HG03108 (cell line): ENCODE measurements around the gene KANTR.

Experiments
- ATAC-seq: cut with Tn5 transposase; IDR thresholded peaks from one replicate; pipeline ENCODE4 v1.9.1; 2021; ENCODE audit warnings: moderate library complexity; ENCODE audit not compliant: unreplicated experiment

KANTR gene, protein sequence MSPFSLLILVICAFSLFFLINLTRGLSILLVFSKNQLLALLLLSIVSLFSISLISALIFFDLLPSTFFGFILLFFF

DNA sequence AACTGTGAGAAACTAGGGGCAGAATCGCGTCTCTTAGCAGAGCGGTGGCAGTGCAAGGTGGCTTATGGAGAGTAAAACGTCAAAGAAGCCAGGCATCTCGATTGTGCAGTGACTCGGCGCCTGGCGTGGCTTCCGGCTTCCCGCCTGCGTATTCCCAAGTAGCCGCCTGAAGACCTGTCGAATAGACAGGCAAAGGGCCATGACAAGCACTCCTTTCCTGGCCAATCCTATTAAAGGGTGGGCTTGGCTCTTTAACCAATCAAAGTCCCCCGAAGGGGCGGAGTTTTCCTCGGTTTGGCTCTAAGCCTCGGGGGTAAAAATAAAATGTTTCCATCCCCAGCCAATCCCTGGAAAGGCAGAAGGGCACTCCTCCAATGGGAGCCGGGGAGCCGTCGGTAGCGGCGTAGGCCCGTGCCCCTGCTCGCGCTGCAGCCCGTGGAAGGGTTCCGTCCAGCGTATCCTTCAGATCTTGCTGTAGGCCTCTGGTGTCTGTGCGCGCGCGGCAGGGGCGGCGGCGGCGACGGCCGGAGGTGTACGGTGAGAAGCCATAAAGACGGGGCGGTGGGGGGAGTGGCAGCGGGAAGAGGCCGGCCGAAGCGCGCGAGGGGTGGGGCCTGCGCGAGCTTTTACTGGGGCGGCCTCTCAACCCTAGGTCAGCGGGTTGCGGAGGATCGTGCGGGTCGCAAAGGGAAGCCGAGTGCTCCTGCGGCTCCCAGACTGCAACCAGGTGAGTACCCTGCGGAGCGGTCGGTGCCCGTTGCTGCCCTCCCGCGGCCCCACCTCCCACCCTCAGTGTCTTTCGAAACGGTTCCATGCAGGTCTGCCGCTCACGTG lies at the start of gene KANTR:
Gene KANTR (plus strand): TSS at position 395 of the 834 bp plus-strand sequence. CDS start 30,131 bp downstream, outside the sequence.
- peak; percentile 75 for ATAC-seq

GRCh38 chrX:53044995-53045394 lies 48.9 kb upstream of the KANTR start:
- no peak for ATAC-seq

- no peak for ATAC-seq
Observed at GRCh38 chrX:53047228-53047627, 46.7 kb upstream of the KANTR start.

DNA sequence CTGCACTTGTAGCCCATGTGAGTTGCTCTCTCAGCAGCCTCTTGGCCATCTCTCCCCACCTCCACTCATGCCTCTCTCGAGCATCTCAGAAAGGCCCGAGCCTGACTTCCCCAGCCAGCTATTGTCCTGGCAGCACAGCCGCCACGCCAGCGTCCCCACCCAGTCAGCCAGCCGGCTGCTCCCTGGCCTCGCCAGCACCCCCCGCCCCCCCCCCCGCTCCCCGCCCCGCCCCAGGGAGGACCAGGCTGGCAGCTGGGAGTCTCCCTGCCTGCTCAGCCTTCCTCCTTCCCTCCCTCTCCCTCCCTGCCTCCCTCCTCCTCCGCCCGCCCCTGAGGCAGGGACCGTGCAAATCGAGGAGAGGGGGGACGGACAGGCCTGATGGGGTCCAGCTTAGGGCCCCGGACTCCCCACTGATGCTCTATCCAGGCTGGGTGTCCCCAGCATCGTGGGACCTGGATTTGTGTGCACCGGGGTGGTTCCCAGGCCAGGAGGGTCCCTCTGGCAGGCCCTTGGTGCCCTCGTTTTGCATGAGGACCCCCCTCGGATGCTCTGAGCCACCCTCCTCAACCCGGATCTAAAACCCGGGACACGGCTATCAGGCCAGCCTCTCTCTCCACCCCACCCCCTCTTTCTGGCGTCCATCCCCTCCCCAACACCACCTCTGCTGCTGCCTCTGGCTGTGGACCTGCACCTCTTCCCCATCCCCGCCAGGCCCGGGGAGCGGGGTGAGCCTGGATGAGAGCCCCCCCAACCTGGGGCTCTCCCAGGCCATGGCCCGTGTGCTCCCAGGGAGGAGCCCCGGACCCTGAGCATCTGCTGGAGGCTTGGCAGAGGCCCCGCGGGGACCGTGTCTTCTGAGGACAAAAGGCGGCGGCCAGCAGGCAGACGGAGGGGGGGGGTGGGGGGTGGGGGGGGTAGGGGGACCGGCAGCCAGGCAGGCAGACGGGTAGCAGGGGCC lies 45.5 kb upstream of the KANTR start, which contains the start of gene GPR173:
Gene GPR173 (plus strand): TSS at position 621 of the 958 bp plus-strand sequence. CDS start 27,833 bp downstream, outside the sequence.
- no peak for ATAC-seq

GRCh38 chrX:53049127-53049517 lies 44.8 kb upstream of the KANTR start:
- no peak for ATAC-seq

- no peak for ATAC-seq
Observed at GRCh38 chrX:53050841-53051240, 43.1 kb upstream of the KANTR start.

DNA sequence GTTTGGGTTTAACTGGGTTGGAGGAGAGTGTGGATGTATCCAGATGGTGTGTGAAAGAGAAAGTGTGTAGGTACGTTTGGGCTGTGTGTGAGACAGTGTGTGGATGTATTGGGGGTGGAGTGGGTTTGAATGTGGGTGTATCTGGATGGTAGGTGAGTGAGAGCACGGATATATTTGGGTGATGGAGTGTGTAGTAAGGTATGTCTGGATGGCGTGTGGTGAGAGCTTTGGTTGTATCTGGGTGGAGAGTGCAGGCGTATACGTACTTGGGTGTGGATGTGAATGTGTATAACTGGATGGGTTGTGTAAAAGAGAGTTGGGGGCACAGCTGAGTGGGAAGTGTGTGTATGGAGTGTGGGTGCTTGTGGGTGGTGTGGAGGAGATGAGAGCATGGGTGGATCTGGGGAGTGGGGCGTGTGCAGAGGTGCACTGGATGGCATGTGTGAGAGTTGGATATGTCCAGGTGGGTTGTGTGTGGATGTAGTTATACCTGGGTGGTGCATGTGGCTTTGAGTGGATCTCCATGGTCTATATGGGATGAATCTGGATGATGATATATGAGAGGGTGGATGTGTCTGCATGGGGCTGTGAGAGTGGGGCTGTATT lies 38.6 kb upstream of the KANTR start:
- ATAC-seq: no peak

DNA sequence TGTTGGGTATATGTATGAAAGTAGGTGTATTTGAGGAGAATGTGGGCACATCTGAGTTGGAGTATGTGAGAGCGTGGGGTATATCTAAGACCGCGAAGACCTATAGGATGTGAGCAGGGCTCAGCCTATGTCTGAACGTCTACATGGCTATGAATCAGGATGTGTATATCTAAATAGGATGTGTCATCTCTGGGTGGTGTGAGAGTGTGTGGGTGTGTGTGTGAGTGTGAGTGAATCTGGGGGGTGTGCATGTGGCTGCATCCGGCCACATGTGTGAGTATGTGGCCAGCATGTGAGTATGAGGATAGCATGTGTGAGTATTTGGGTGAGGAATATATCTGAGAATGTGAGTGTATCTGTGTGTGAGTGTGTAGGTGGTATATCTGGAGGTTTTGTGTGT lies 37.6 kb upstream of the KANTR start:
- no peak for ATAC-seq

- ATAC-seq: no peak
Observed at GRCh38 chrX:53065104-53065503, 28.8 kb upstream of the KANTR start.

DNA sequence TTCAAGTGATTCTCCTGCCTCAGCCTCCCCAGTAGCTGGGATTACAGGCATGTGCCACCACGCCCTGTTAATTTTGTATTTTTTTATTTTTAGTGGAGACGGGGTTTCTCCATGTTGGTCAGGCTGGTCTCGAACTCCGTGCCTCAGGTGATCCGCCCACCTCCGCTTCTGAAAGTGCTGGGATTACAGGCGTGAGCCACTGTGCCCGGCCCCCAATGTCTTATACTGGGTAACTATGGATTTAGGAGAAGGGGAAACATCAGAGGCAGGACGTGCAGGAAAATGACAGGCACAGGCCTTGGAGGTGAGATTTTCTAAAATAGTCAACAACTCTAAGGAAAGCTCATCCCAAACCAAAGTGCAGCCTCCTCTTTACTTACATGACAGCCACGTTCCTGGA lies 22.9 kb upstream of the KANTR start:
- no peak for ATAC-seq

- peak; percentile 68 for ATAC-seq
Observed at GRCh38 chrX:53071604-53072417, 22.1 kb upstream of the KANTR start.

GRCh38 chrX:53072418-53073114 lies 21.4 kb upstream of the KANTR start:
- no peak for ATAC-seq

GRCh38 chrX:53073115-53073586 lies 20.8 kb upstream of the KANTR start:
- ATAC-seq: no peak

GRCh38 chrX:53075011-53075410 lies 18.9 kb upstream of the KANTR start:
- no peak for ATAC-seq

DNA sequence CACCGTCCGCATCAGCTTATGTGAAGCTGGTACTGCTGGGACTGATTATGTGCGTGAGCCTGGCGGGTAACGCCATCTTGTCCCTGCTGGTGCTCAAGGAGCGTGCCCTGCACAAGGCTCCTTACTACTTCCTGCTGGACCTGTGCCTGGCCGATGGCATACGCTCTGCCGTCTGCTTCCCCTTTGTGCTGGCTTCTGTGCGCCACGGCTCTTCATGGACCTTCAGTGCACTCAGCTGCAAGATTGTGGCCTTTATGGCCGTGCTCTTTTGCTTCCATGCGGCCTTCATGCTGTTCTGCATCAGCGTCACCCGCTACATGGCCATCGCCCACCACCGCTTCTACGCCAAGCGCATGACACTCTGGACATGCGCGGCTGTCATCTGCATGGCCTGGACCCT lies 17.3 kb upstream of the KANTR start:
- ATAC-seq: no peak

DNA sequence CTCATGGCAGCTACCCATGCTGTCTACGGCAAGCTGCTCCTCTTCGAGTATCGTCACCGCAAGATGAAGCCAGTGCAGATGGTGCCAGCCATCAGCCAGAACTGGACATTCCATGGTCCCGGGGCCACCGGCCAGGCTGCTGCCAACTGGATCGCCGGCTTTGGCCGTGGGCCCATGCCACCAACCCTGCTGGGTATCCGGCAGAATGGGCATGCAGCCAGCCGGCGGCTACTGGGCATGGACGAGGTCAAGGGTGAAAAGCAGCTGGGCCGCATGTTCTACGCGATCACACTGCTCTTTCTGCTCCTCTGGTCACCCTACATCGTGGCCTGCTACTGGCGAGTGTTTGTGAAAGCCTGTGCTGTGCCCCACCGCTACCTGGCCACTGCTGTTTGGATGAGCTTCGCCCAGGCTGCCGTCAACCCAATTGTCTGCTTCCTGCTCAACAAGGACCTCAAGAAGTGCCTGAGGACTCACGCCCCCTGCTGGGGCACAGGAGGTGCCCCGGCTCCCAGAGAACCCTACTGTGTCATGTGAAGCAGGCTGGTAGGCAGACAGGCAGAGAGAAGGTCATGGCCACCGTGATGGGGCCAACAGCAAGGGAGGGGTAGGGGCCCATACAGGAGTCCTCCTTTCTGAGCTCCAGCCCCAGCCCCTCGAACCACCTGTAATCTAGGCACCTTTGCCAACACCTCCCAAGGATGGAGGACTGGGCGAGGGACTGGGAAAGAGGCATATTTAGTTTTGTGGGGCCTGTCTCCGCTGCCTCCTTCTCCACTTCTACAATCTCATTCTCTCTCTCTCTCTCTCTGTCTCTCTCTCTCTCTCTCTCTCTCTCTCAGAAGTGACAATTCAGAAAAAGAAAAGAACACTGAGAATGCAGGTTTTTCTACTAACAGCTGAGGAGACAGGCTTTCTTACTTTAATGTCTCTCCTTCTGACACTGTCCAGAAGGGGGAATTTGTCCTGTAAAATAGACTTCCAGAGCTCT lies 16.4 kb upstream of the KANTR start:
- no peak for ATAC-seq

GRCh38 chrX:53078943-53079342 lies 15.0 kb upstream of the KANTR start:
- no peak for ATAC-seq
